NCI-H2196 treated with DMSO at 0.1 percent for 48 hours (cell line): ENCODE measurements around the gene FNDC4.

Experiments used
- DNase-seq: peaks from one replicate; lab custom pipeline; 2025; ENCODE audit not compliant: unreplicated experiment; lab: John Stamatoyannopoulos, UW

The FNDC4 gene

GRCh38 chr2:27494284-27494943 lies 586 bp downstream of the FNDC4 start:
- DNase-seq = no peak

GRCh38 chr2:27493948-27494283 lies 1.1 kb downstream of the FNDC4 start:
- DNase-seq = no peak

GRCh38 chr2:27492557-27492956 lies 2.4 kb downstream of the FNDC4 start:
- no peak for DNase-seq

GRCh38 chr2:27489498-27490397 lies 5.3 kb downstream of the FNDC4 start, which contains the start of gene IFT172:
IFT172 (minus strand) TSS chr2:27489743; CDS start chr2:27489653, 90 bp downstream.
- DNase-seq = peak; percentile 98

- DNase-seq = peak; percentile 34
Observed at GRCh38 chr2:27489118-27489497, 5.9 kb downstream of the FNDC4 start.

GRCh38 chr2:27485496-27485895 lies 9.5 kb downstream of the FNDC4 start:
- no peak for DNase-seq

GRCh38 chr2:27471961-27472360 lies 23.0 kb downstream of the FNDC4 start:
- DNase-seq = no peak

GRCh38 chr2:27464443-27464842 lies 30.6 kb downstream of the FNDC4 start:
- DNase-seq = no peak

- peak; percentile 64 for DNase-seq
Observed at GRCh38 chr2:27461118-27461517, 33.9 kb downstream of the FNDC4 start.

- DNase-seq = no peak
Observed at GRCh38 chr2:27453968-27454367, 41.0 kb downstream of the FNDC4 start.

GRCh38 chr2:27451095-27451494 lies 43.9 kb downstream of the FNDC4 start:
- no peak for DNase-seq

- no peak for DNase-seq
Observed at GRCh38 chr2:27448381-27448780, 46.6 kb downstream of the FNDC4 start.

- peak; percentile 62 for DNase-seq
Observed at GRCh38 chr2:27446057-27446456, 48.9 kb downstream of the FNDC4 start.

- DNase-seq = no peak
Observed at GRCh38 chr2:27445615-27446014, 49.4 kb downstream of the FNDC4 start.

GRCh38 chr2:27445155-27445554 lies 49.8 kb downstream of the FNDC4 start:
- no peak for DNase-seq

- DNase-seq = no peak
Observed at GRCh38 chr2:27442920-27443282, 52.1 kb downstream of the FNDC4 start.

- DNase-seq = peak; percentile 70
Observed at GRCh38 chr2:27441958-27442919, 52.8 kb downstream of the FNDC4 start, which contains the start of gene KRTCAP3. KRTCAP3 (plus strand) TSS chr2:27442381; CDS start chr2:27442413, 32 bp downstream.
